K562 (cell line): Measurements from ENCODE around the gene GDF7. TPM values are rescaled to one million over a fixed set of nuclear protein-coding genes. Genes with fewer than 3 reads are reported as not detected.

ENCODE experiments used
- ATAC-seq: fragments of 200-7000 bp; cut with Tn5 transposase; 3 replicates; pipeline ENCODE4 v1.9.1; 2020; ENCODE audit warnings: moderate library complexity
- BruUV-seq: library from RNA; stranded (reverse); fragments of 400-500 nt; replicated peaks from 2 replicates; lab custom pipeline; 2021; lab: Mats Ljungman, UMichigan
- CTCF ChIA-PET: fragments of 300-600 bp; formaldehyde crosslinking; extraction: SDS; loops from one replicate; lab custom pipeline; 2021; ENCODE audit warnings: low intra/inter-chr PET ratio; lab: Yijun Ruan, JAX
- POLR2A ChIA-PET: fragments of 300-600, 350-650 bp; sonication (Branson Sonifier 250); formaldehyde crosslinking; extraction: SDS; loops from one replicate; lab custom pipeline; 2021; ENCODE audit warnings: antibody characterized with exemption, inconsistent platforms; lab: Yijun Ruan, JAX
- DNase-seq, 4 experiments: peaks; one replicate each; pipeline versions ENCODE4 v3.0.0 to v3.0.0-alpha.2; 2011 to 2018; ENCODE audit warnings: low spot score in 3 of 4, mixed read lengths in 3 of 4; ENCODE audit errors: extremely low read depth in 1 of 4
- FAIRE-seq: peaks from 2 replicates; lab custom pipeline; 2011; peaks lifted over from hg19 to GRCh38; lab: Jason Lieb, UNC
- H2AFZ ChIP-seq: 2 replicates; pipeline ENCODE4 v1.6.0; 2011; ENCODE audit warnings: low read depth, low read length, control low read depth, inconsistent platforms
- H3K27ac ChIP-seq: fragments of 200-600 bp; 3 replicates; pipeline ENCODE4 v1.8.0; 2011; ENCODE audit warnings: low read depth, mild to moderate bottlenecking, control low read depth, inconsistent platforms, low read length, moderate library complexity, mixed read lengths; ENCODE audit errors: extremely low read depth
- H3K27me3 ChIP-seq, 2 experiments: fragments of 300-600 bp in 1 of 2; 2 replicates in 1 of 2; 3 replicates in 1 of 2; pipeline versions ENCODE4 v1.6.0 to v1.8.0; 2011; ENCODE audit warnings: inconsistent platforms in 2 of 2, low read length in 2 of 2, mild to moderate bottlenecking in 1 of 2, mixed read lengths in 1 of 2, moderate library complexity in 1 of 2; ENCODE audit not compliant: control insufficient read depth in 2 of 2, insufficient read depth in 2 of 2
- H3K36me3 ChIP-seq: fragments of 300-600 bp; 3 replicates; pipeline ENCODE4 v1.8.0; 2011; ENCODE audit warnings: mild to moderate bottlenecking, low read length, inconsistent platforms; ENCODE audit not compliant: control insufficient read depth, insufficient read depth
- H3K4me1 ChIP-seq, 2 experiments: fragments of 200-600 bp in 1 of 2; replicated peaks in 1 of 2; 2 replicates in 1 of 2; 3 replicates in 1 of 2; pipeline versions ENCODE4 v1.5.1 to v1.8.0; 2011; ENCODE audit warnings: inconsistent platforms in 2 of 2, low read length in 2 of 2, mild to moderate bottlenecking in 1 of 2, mixed read lengths in 1 of 2, moderate library complexity in 1 of 2; ENCODE audit not compliant: control insufficient read depth in 2 of 2, insufficient read depth in 2 of 2
- H3K4me2 ChIP-seq: 2 replicates; pipeline ENCODE4 v1.6.1; 2011; ENCODE audit warnings: low read length, control low read depth, inconsistent platforms, mixed read lengths; ENCODE audit not compliant: insufficient read depth
- H3K4me3 ChIP-seq: fragments of 200-600 bp; sonication (generic), shearing (Covaris generic); 2 replicates; pipeline ENCODE4 v1.5.1; 2016; ENCODE audit warnings: control low read depth, inconsistent platforms
- H3K79me2 ChIP-seq: fragments of 200-600 bp; 3 replicates; pipeline ENCODE4 v1.8.0; 2011; ENCODE audit warnings: low read length, inconsistent platforms; ENCODE audit not compliant: control insufficient read depth, insufficient read depth
- H3K9ac ChIP-seq, 2 experiments: 2 replicates each; pipeline versions ENCODE4 v1.6.0 to v1.6.1; 2011; ENCODE audit warnings: low read depth in 2 of 2, low read length in 2 of 2, control low read depth in 1 of 2, inconsistent platforms in 1 of 2, mild to moderate bottlenecking in 1 of 2, mixed read lengths in 1 of 2; ENCODE audit not compliant: insufficient read depth in 1 of 2
- H3K9me1 ChIP-seq: one replicate; pipeline ENCODE4 v1.6.0; 2011; ENCODE audit warnings: inconsistent platforms, mild to moderate bottlenecking, low read length, moderate library complexity; ENCODE audit not compliant: control insufficient read depth, insufficient read depth
- H3K9me3 ChIP-seq: replicated peaks from 2 replicates; pipeline ENCODE4 v1.5.1; 2011; ENCODE audit warnings: low read depth, low read length, inconsistent platforms; ENCODE audit not compliant: control insufficient read depth, insufficient read depth
- H4K20me1 ChIP-seq: replicated peaks from 2 replicates; pipeline ENCODE4 v1.6.1; 2011; ENCODE audit warnings: low read length, inconsistent platforms, mixed read lengths; ENCODE audit not compliant: control insufficient read depth, insufficient read depth
- BMI1 ChIP-seq: fragments of 150-350 bp; IDR thresholded peaks from 2 replicates; pipeline ENCODE4 v1.6.1; 2014; ENCODE audit warnings: low read length
- GABPA ChIP-seq: fragments of 200-800 bp; sonication (Bioruptor generic); conservative IDR thresholded peaks from 2 replicates; pipeline ENCODE4 v1.6.1; 2016; ENCODE audit warnings: low read depth, missing genetic modification characterization, missing compliant biosample characterization
- HEY1 ChIP-seq: fragments of 250-450 bp; sonication (Bioruptor Pico); IDR thresholded peaks from 2 replicates; pipeline ENCODE4 v1.5.0; 2020; ENCODE audit warnings: mild to moderate bottlenecking, moderate library complexity, borderline replicate concordance
- PHF8 ChIP-seq: fragments of 200-600 bp; sonication (generic); IDR thresholded peaks from 2 replicates; pipeline ENCODE4 v1.6.1; 2012; ENCODE audit warnings: mixed run types, mild to moderate bottlenecking, inconsistent platforms, low read length, moderate library complexity, borderline replicate concordance
- SIN3B ChIP-seq: fragments of 450-650 bp; IDR thresholded peaks from 2 replicates; pipeline ENCODE4 v1.6.1; 2017; ENCODE audit warnings: low read depth, mild to moderate bottlenecking, moderate library complexity
- SREBF1 ChIP-seq: fragments of 150-350 bp; IDR thresholded peaks from 2 replicates; pipeline ENCODE4 v1.6.1; 2014; ENCODE audit warnings: antibody characterized with exemption, low read depth, low read length, borderline replicate concordance
- STAT5B ChIP-seq: fragments of 250-450 bp; sonication (Bioruptor Pico); IDR thresholded peaks from 2 replicates; pipeline ENCODE4 v1.8.0; 2021; ENCODE audit warnings: mild to moderate bottlenecking, inconsistent platforms
- THAP12 ChIP-seq: fragments of 250-450 bp; sonication (Bioruptor Pico); IDR thresholded peaks from 2 replicates; pipeline ENCODE4 v1.9.0; 2021; ENCODE audit warnings: mild to moderate bottlenecking, inconsistent platforms
- ZNF668 ChIP-seq: fragments of 250-450 bp; sonication (Bioruptor Pico); IDR thresholded peaks from 2 replicates; pipeline ENCODE4 v1.8.0; 2022; ENCODE audit warnings: mild to moderate bottlenecking, inconsistent platforms
- WGBS: fragments of 100-300 bp; shearing (Covaris generic); methylation state at CpG from one replicate; pipeline ENCODE4 v1.1.6; 2016; ENCODE audit warnings: low coverage, mixed read lengths; ENCODE audit not compliant: insufficient coverage; ENCODE audit errors: missing lambda C conversion rate; 5-methylcytosine and 5-hydroxymethylcytosine counted together
- in situ Hi-C: fragments of 300-500 bp; cut with MboI; formaldehyde crosslinking; loops from 4 replicates; pipeline ENCODE4 v1.15.0; 2018; ENCODE audit warnings: inconsistent platforms, mixed read lengths
- intact Hi-C: fragments of 100-400 bp; cut with micrococcal nuclease; formaldehyde crosslinking; loops from 2 replicates; pipeline ENCODE4 v1.14.2; 2022
- polyA plus RNA-seq, 8 experiments: library from polyadenylated mRNA; depleted of rRNA in 4 of 8; stranded (reverse) in 5 of 8; unstranded in 3 of 8; fragments of >200 nt; fragmentation: Nextera tagmentation in 2 of 8; fragmentation: Illumina TruSeq in 1 of 8; extraction: Ambion mirVana in 2 of 8; extraction: Trizol in 1 of 8; gene quantifications; 2 replicates each; pipeline versions ENCODE4 v1.2.1 to v1.2.3, GENCODE V29; 2011 to 2014; ENCODE audit warnings: inconsistent platforms in 1 of 8, missing spikeins in 1 of 8
- total RNA-seq, 7 experiments: library from RNA; depleted of rRNA in 6 of 7; stranded (reverse); fragments of >200 nt in 6 of 7; fragmentation: Illumina TruSeq in 2 of 7; extraction: Trizol in 2 of 7; gene quantifications; 2 replicates each; pipeline versions ENCODE4 v1.2.1 to v1.2.3, GENCODE V29; 2011 to 2021; ENCODE audit warnings: low replicate concordance in 1 of 7
- TF ChIP-seq, protein P1 (sequence below), 2 experiments: fragments of 450-650 bp in 1 of 2; sonication (generic) in 1 of 2; formaldehyde crosslinking; conservative IDR thresholded peaks; 2 replicates each; pipeline versions ENCODE4 v1.4.0 to v1.8.1; 2020 to 2022; ENCODE audit warnings: mild to moderate bottlenecking in 1 of 2, missing genetic modification reagents in 1 of 2
- TF ChIP-seq, protein P2 (sequence below), 2 experiments: fragments of 450-650 bp; formaldehyde crosslinking in 1 of 2; IDR thresholded peaks; 2 replicates each; pipeline versions ENCODE4 v1.4.0 to v1.6.1; 2014 to 2020; ENCODE audit warnings: mild to moderate bottlenecking in 2 of 2, borderline replicate concordance in 1 of 2, low read depth in 1 of 2

Gene GDF7
- total and polyA plus RNA-seq, 9 of the 15 experiments (the other 6 are each of a cell fraction or from before 2014, with no cell fraction given): 0.01 TPM; not detected in 7

GRCh38 chr2:20630967-20631366 is 36.0 kb upstream of the GDF7 start:
- CTCF ChIA-PET: no interaction called here
- Histone ChIP-seq H3K79me2 (no peaks in the 10 kb centered on the region), H3K4me3 (no peak overlapping the region), H3K9me1 (no peaks in the 10 kb centered on the region), H3K4me2 (no peak overlapping the region), H3K27ac (no peak overlapping the region), H3K9ac (no peak overlapping the region), H3K36me3 (no peaks in the 10 kb centered on the region), H4K20me1 (no peaks in the 10 kb centered on the region), H3K9me3 (no peaks in the 10 kb centered on the region), H3K27me3 (peaks cover 0 to 11% of the 10 kb centered on the region in 2 experiments; a peak in 1 of 5 replicates), H2AFZ (no peak overlapping the region), H3K4me1 (peaks cover 0 to 7% of the 10 kb centered on the region in 2 experiments; a peak in 1 of 5 replicates)
- intact Hi-C loops: loop anchor here (10.0 kb wide), 1 partner anchor 376 kb away; no protein-coding TSS in a partner anchor
- no peak for FAIRE-seq
- BruUV-seq: no TSS peak
- POLR2A ChIA-PET: interaction anchor here (0.7 to 0.8 kb wide), 2 partner anchors 13 to 46 kb away, joined by 3 read pairs; no protein-coding TSS in a partner anchor
- DNase-seq: no peak
- in situ Hi-C loops: loop anchor here (10.0 kb wide), 1 partner anchor 536 kb away; no protein-coding TSS in a partner anchor
- no peak for ATAC-seq
- 38% methylated on average over 4 of the region's 4 CpGs for WGBS
- TF ChIP-seq HEY1 (CRISPR knock-in tag): no peak
- no peak for TF ChIP-seq ZNF668 (CRISPR knock-in tag)
- TF ChIP-seq BMI1: no peak
- TF ChIP-seq, protein P1, sequence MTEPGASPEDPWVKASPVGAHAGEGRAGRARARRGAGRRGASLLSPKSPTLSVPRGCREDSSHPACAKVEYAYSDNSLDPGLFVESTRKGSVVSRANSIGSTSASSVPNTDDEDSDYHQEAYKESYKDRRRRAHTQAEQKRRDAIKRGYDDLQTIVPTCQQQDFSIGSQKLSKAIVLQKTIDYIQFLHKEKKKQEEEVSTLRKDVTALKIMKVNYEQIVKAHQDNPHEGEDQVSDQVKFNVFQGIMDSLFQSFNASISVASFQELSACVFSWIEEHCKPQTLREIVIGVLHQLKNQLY (CRISPR knock-in tag; conservative IDR thresholded peaks at IDR 0.05): no peak
- no peak for TF ChIP-seq STAT5B (CRISPR knock-in tag)
- TF ChIP-seq SIN3B: no peak
- no peak for TF ChIP-seq THAP12 (CRISPR knock-in tag)
- no peak for TF ChIP-seq PHF8
- no peak for TF ChIP-seq SREBF1
- TF ChIP-seq, protein P2, sequence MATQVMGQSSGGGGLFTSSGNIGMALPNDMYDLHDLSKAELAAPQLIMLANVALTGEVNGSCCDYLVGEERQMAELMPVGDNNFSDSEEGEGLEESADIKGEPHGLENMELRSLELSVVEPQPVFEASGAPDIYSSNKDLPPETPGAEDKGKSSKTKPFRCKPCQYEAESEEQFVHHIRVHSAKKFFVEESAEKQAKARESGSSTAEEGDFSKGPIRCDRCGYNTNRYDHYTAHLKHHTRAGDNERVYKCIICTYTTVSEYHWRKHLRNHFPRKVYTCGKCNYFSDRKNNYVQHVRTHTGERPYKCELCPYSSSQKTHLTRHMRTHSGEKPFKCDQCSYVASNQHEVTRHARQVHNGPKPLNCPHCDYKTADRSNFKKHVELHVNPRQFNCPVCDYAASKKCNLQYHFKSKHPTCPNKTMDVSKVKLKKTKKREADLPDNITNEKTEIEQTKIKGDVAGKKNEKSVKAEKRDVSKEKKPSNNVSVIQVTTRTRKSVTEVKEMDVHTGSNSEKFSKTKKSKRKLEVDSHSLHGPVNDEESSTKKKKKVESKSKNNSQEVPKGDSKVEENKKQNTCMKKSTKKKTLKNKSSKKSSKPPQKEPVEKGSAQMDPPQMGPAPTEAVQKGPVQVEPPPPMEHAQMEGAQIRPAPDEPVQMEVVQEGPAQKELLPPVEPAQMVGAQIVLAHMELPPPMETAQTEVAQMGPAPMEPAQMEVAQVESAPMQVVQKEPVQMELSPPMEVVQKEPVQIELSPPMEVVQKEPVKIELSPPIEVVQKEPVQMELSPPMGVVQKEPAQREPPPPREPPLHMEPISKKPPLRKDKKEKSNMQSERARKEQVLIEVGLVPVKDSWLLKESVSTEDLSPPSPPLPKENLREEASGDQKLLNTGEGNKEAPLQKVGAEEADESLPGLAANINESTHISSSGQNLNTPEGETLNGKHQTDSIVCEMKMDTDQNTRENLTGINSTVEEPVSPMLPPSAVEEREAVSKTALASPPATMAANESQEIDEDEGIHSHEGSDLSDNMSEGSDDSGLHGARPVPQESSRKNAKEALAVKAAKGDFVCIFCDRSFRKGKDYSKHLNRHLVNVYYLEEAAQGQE (IDR thresholded peaks at IDR 0.05; ENCODE audit: borderline replicate concordance): no peak
- TF ChIP-seq, protein P2 (CRISPR knock-in tag; IDR thresholded peaks at IDR 0.05; ENCODE audit: low read depth): no peak
- no peak for TF ChIP-seq GABPA
